GM12872 (cell line): ENCODE measurements around the gene FAM110D.

Experiments used
- CTCF ChIP-seq: IDR thresholded peaks from 3 replicates; pipeline ENCODE4 v1.5.1; 2011; ENCODE audit warnings: low read depth, mild to moderate bottlenecking, low read length, moderate library complexity; ENCODE audit not compliant: insufficient read depth

FAM110D gene

GRCh38 chr1:26155370-26156284 is 3.3 kb upstream of the FAM110D start:
- no peak for TF ChIP-seq CTCF

DNA sequence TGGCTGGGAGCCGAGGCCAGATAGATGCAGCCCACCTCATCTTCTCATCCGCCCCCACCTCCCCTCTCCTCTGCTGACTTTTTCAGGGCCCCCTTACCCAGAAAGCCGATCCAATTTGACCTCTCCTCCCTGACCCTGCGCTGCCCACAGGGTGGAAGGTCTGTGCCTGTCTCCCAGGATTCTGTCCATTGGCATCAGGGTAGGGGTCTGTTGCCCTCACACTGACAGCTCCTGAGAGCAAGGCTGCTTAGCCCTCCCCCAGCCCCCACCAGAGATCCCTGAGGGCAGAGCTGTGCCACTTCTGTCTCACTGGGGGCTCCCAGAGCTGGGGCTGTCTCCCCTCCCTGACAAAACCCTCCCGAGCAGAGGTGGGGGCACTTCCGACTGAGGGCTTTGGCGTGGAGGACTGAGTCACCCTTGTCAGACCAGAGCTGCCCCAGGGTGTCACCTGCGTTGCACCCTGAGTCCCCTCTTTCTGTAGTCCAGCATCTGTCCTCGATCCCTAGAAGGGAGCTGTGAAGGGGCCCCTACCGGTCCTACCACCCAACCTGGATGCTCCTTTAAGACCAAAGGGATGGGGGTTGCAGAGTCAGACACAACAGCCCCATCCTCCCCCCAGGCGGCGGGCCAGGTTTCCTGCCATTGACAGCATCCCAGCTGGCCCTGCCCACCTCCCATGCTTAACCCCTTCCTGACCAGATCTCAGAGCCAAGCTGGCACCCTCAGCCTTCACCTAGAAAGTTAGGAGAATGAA is 2.4 kb upstream of the FAM110D start:
- no peak for TF ChIP-seq CTCF

DNA sequence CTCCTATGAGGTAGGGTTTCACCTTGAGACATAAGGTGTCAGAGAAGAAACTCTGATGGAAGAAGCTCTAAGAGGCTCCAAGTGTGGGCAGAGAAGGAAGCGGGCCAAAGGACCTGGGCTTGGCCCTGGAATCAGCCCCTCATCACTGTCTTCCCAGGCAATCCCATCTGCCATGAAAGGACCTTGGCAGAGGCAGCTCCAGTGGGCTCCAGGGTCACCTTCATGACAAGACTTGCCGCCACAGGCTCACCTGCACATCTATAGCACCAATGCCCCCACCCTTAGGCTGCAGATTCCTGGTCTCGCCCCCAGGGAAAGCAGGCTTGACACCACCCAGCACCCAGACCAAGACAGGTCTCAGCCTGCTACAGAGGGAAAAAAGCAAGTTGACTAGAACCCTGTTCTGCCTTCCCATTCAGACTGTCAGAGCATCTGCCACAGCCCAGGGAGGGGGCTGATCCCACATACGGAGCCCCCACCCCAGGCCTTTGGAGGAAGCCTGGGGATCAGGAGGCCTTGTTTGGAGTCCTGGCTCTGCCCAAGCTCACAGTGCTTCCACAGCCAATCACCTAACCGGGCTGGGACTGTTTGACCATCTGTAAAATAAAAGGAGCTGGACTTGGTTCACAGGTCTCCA is 490 bp upstream of the FAM110D start:
- TF ChIP-seq CTCF = no peak

GRCh38 chr1:26159743-26160039 is 812 bp downstream of the FAM110D start:
- TF ChIP-seq CTCF = no peak

GRCh38 chr1:26160527-26161414 is 1.9 kb downstream of the FAM110D start:
- no peak for TF ChIP-seq CTCF

- no peak for TF ChIP-seq CTCF
Measured at GRCh38 chr1:26161415-26162219, 2.7 kb downstream of the FAM110D start.
